ENCODE data around the gene ITGA1. TPM values are rescaled to one million over a fixed set of nuclear protein-coding genes. Genes with fewer than 3 reads are reported as not detected.
"Not testable (repeated sequence)": the region's sequence is repeated elsewhere in the genome, so short reads cannot be mapped to it uniquely, and the experiment has no call there.

The ITGA1 gene
- total RNA-seq, 1 donor from 2014 or later, result 33.5 TPM

- Mint-ChIP-seq H3K27me3 (ENCODE audit: unreplicated experiment) (no peaks in the 10 kb centered on the region), H3K27ac (ENCODE audit: unreplicated experiment) (no peak overlapping the region), H3K36me3 (ENCODE audit: low read depth, unreplicated experiment) (no peaks in the 10 kb centered on the region), H3K9me3 (ENCODE audit: unreplicated experiment) (no peaks in the 10 kb centered on the region), H3K4me1 (ENCODE audit: unreplicated experiment) (peaks cover 3% of the 10 kb centered on the region), H3K4me3 (ENCODE audit: unreplicated experiment) (no peak overlapping the region)
- DNase-seq (ENCODE audit: low spot score), result no peak
- no peak for TF ChIP-seq CTCF (IDR thresholded peaks at IDR 0.05; ENCODE audit: unreplicated experiment)
These were observed 44.2 kb upstream of the ITGA1 start for GRCh38 chr5:52743529-52743928.

- no peaks in the 10 kb centered on the region for H3K36me3 Mint-ChIP-seq (ENCODE audit: low read depth, unreplicated experiment)
- H3K27ac Mint-ChIP-seq (ENCODE audit: unreplicated experiment), result no peak overlapping the region
- TF ChIP-seq CTCF (IDR thresholded peaks at IDR 0.05; ENCODE audit: unreplicated experiment), result no peak
- no peaks in the 10 kb centered on the region for H3K9me3 Mint-ChIP-seq (ENCODE audit: unreplicated experiment)
- no peaks in the 10 kb centered on the region for H3K27me3 Mint-ChIP-seq (ENCODE audit: unreplicated experiment)
- H3K4me3 Mint-ChIP-seq (ENCODE audit: unreplicated experiment), result no peak overlapping the region
- H3K4me1 Mint-ChIP-seq (ENCODE audit: unreplicated experiment), result peaks cover 3% of the 10 kb centered on the region
- DNase-seq (ENCODE audit: low spot score), result no peak
These were observed 43.7 kb upstream of the ITGA1 start for GRCh38 chr5:52743970-52744369.

GRCh38 chr5:52744867-52745458 is 42.8 kb upstream of the ITGA1 start:
- not testable (repeated sequence) for H3K36me3 Mint-ChIP-seq (ENCODE audit: low read depth, unreplicated experiment); H3K4me1 Mint-ChIP-seq (ENCODE audit: unreplicated experiment); H3K27me3 Mint-ChIP-seq (ENCODE audit: unreplicated experiment); DNase-seq (ENCODE audit: low spot score); H3K4me3 Mint-ChIP-seq (ENCODE audit: unreplicated experiment); H3K9me3 Mint-ChIP-seq (ENCODE audit: unreplicated experiment); H3K27ac Mint-ChIP-seq (ENCODE audit: unreplicated experiment)

GRCh38 chr5:52746539-52746938 is 41.2 kb upstream of the ITGA1 start:
- no peaks in the 10 kb centered on the region for H3K9me3 Mint-ChIP-seq (ENCODE audit: unreplicated experiment)
- no peak for DNase-seq (ENCODE audit: low spot score)
- H3K4me1 Mint-ChIP-seq (ENCODE audit: unreplicated experiment), result peaks cover 3% of the 10 kb centered on the region
- no peaks in the 10 kb centered on the region for H3K27me3 Mint-ChIP-seq (ENCODE audit: unreplicated experiment)
- no peaks in the 10 kb centered on the region for H3K36me3 Mint-ChIP-seq (ENCODE audit: low read depth, unreplicated experiment)
- H3K27ac Mint-ChIP-seq (ENCODE audit: unreplicated experiment), result no peak overlapping the region
- no peak for TF ChIP-seq CTCF (IDR thresholded peaks at IDR 0.05; ENCODE audit: unreplicated experiment)
- H3K4me3 Mint-ChIP-seq (ENCODE audit: unreplicated experiment), result no peak overlapping the region

- no peak overlapping the region for H3K27ac Mint-ChIP-seq (ENCODE audit: unreplicated experiment)
- no peaks in the 10 kb centered on the region for H3K27me3 Mint-ChIP-seq (ENCODE audit: unreplicated experiment)
These were observed 39.1 kb upstream of the ITGA1 start for GRCh38 chr5:52748590-52748989.

More at GRCh38 chr5:52748590-52748989, 39.1 kb upstream of the ITGA1 start:
- no peak for DNase-seq (ENCODE audit: low spot score)
- no peaks in the 10 kb centered on the region for H3K9me3 Mint-ChIP-seq (ENCODE audit: unreplicated experiment)
- no peak overlapping the region for H3K4me3 Mint-ChIP-seq (ENCODE audit: unreplicated experiment)
- no peak for TF ChIP-seq CTCF (IDR thresholded peaks at IDR 0.05; ENCODE audit: unreplicated experiment)
- no peaks in the 10 kb centered on the region for H3K4me1 Mint-ChIP-seq (ENCODE audit: unreplicated experiment)
- H3K36me3 Mint-ChIP-seq (ENCODE audit: low read depth, unreplicated experiment), result no peaks in the 10 kb centered on the region
